HG02943 (cell line): ENCODE data around the gene SULT4A1.

Experiments
- ATAC-seq: cut with Tn5 transposase; IDR thresholded peaks from one replicate; pipeline ENCODE4 v1.9.1; 2021; ENCODE audit warnings: mild to moderate bottlenecking, low read depth, moderate library complexity; ENCODE audit not compliant: unreplicated experiment

Gene SULT4A1

DNA sequence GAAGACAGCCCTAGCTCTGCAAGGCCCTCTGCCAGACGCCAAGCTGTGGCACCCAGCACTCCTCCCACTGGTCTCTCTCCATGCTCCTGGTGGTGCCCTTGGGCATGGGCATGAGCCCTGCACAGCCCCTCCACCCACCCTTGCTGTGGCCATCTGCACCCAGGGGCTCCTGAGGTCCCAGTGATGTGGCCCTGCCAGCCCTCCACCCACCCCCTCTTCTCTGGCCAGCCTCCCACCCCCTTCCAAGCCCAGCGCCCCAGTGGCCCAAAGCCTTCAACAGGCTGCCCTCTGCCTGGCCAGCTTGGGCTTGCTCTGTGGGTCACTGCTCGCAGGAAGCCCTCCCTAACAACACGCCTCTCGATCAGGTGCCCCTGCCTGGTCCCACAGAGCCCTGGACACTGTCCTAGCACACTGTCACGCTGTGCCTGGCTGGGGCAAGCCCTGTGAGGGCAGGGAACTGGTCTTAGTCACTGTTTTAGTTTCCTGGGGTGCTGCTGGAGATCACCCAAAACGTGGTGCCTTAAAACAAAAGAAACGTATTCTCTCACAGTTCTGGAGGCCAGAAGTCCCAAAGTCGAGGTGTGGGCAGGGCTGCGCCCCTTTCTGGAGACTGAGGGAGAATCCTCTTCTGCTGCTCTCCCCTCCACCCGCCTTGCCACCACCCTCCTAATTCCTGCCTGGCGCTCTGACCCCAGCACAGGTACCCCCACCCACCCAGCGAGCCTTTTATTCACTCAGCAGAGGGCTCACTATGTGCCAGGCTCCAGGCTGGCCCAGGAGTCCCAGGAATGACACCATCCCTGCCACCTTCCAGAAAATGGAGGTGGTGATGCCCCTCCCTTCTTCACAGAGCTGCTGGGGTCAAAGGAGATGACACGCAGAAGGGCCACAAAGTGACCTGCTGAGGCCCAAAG, 14.7 kb downstream of the SULT4A1 start:
- no peak for ATAC-seq

GRCh38 chr22:43846966-43847365, 15.3 kb downstream of the SULT4A1 start:
- ATAC-seq = no peak

DNA sequence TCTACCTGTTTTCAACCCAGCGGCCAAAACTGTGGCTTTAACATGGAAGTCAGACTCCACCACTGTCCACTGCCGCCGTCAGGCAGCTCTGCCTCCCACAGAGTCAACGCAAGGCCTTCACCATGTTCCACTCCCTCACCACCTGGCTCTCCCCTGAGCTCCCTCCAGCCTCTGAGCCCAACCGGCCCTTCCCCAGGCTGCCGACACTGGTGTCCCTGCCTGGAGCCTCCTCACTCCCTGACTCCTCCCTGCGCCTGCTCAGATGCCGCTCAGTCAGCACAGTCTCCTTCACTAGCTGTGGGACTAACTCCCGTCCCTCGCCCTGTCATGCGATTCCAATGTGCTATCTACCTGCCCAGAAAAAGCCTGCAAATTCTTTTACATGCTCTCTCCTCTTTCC, 16.3 kb downstream of the SULT4A1 start:
- ATAC-seq = no peak

- ATAC-seq = no peak
These were observed 17.5 kb downstream of the SULT4A1 start for GRCh38 chr22:43844560-43845545.

GRCh38 chr22:43843783-43844530, 18.4 kb downstream of the SULT4A1 start:
- no peak for ATAC-seq

GRCh38 chr22:43841742-43842141, 20.6 kb downstream of the SULT4A1 start:
- no peak for ATAC-seq

GRCh38 chr22:43840851-43841250, 21.5 kb downstream of the SULT4A1 start:
- ATAC-seq = no peak

DNA sequence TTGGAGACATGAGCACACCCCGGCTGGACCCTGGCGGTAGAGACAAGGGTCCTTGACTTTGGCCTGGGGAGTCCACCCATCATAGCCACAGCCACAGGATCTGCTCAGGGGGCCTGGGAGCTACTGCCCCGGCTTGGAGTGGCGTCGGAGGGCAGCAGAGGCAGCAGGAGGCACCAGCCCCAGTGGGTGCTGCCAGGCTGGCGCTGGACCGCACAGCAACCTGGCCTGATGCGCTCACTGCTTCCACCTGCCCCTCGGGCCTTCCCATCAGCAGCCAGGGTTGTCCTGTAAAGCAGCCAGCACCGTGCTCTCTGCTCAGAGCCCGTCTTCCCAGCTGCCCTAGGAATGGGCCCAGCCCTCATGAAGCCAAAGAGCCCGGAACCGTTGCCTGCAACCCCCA, 21.9 kb downstream of the SULT4A1 start:
- ATAC-seq = no peak

DNA sequence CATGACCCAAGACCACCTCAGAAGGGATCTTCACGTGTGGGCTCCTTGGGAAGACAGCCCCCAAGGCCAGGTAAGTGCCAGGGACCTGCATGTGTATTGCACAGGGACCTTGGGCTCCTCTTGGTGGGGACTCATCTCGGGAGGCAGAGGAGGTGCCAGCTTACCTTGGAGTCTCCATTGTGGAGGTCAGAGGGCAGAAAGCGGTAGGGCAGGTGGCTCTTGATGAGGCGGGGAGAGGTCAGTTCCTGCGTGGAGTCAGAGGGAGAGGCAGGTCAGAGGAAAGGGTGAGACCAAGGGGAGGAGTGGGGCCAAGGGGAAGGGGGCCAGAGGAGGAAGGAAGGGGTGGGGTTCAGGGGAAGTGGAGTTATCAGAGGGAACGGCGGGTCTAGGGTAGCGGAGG, 22.5 kb downstream of the SULT4A1 start:
- no peak for ATAC-seq

GRCh38 chr22:43838571-43839307, 23.6 kb downstream of the SULT4A1 start:
- ATAC-seq = no peak

DNA sequence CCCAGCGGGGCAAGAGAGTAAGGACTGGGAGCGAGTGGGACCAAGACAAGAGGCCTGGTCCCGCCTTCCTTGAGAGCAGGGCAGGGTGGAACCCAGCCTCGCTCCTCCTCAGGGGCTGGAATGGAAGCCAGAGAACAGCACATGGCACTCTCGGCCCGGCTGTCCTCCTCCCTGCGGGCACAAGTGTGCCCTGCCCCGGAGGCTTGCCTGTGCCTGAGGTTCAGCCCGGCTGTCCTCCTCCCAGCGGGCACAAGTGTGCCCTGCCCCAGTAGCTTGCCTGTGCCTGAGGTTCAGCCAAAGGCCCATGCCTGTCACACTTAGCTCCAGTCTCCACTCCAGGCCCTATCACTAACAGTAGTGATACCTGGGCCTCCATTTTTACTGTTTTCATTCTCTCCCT, 24.2 kb downstream of the SULT4A1 start:
- no peak for ATAC-seq

- no peak for ATAC-seq
These were observed 24.6 kb downstream of the SULT4A1 start for GRCh38 chr22:43837666-43838065.

DNA sequence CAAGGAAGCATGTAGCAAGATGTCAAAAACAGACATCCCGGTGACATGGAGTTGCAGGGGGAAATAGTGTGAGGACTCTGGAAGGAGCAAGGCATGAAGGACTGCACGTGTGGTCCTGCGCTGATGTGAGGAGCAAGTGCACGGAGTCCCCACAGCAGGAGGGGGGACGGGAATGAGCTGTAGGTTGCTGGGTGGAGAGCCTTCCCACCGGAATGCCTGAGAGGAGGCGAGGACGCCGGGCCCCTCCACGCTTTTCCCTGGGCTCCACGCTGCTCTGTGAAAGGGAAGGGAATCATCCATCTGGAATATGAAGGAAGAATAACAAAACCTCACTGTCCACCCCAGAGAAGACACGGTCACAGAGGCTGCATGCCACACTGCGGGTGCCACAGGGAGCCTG, 26.6 kb downstream of the SULT4A1 start:
- ATAC-seq = no peak

DNA sequence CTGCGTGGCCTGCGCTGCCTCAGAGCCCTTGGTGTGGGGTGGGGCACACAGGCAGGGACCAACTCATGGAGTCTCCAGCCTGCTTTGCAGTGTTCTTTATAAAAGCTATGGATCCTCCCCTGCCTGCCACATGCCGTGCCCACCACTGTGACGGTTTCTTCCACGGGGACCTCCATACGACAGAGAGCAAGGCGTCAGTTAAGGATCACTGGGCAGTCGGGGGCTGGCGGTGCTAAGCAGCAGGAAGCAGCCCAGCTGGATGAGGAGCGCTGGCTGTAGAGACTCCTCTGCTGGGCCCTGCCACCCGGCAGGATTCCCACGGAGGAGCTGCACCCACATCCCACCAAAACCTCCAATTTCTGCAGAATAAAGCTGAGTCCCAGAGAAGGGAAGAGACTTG, 27.1 kb downstream of the SULT4A1 start:
- no peak for ATAC-seq

DNA sequence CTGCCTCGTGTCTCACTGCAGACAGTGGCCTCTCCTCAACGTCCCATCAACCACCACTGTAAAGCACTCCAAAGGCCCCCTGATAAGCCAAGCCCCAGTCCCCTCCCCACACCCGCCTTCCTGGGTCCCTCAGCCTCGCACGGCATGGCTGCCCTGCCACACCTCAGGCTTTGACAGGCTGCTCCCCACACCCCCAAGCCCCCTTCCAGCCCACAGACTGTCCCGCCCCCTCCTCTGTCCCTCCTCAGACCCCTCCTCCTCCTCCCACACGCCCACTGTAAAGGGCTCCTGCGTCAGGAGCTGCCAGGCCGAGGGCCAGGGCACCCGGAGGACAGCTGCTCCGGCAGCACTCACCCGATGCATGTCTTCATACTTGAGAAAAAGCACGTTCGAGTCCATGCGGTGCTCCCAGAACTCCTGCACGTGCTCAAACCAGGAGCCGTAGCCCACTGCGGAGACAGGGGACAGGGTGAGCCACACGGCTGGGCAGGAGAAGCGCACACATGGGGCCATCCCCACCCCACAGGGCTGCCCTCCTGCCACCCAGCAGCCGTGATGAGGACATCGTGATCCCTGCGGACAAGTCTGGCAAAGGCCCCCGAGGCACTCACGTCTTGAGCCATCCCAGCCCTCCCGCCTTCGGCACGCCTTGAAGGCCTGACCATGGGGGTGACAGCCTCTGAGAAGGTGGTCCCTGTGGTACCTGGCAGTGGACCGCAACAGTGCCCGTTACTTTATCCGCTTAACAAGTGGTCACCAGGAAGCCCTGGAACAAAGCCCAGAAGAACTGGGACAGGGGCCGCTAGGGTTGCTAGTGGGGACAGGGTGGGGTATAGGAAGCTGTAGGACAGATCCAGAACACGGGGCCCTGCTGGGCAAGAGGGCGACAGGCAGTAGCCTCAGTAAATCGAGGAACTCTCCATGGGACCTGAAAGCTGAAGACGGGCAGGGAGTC, 28.8 kb downstream of the SULT4A1 start:
- no peak for ATAC-seq

DNA sequence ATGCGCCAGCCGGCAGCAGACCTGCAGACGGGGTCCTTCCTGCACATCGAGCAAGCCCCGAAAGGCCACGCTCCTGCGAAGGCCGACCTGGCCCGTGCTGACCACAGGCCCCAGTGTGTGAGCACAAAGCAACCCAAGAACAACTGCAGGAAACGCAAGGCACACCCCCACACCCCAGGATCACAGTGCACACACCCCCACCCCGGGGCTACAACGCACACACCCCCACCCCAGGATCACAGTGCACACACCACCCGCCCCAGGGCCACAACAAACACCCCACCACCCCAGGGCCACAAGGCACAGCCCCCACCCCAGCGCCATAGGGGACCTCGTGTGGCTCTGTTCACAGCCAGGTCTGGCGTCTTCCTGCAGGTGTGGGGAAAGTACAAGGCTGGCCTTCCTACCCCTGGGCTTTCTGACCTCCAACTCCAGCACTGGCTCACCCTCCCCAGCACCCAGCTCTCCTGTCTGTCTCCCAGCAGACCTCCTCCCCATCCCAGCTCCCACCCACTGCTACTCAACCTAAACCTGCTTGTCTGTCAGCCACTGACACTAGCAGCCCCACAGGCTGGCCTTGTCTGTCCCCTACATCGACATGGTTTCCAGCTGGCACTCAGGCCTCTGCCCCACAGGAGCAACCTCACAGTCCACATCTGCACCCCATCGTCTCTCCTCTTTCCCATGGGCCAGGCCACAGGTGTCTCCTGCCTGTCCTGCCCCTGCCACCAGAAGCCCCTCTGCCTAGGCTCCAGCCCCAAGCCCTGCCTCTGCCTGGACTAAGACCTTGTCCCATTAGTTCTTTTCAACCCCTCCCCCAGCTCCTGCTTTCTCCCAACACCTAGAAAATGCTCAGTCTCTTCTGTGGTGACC, 29.7 kb downstream of the SULT4A1 start:
- ATAC-seq = no peak

- no peak for ATAC-seq
These were observed 30.5 kb downstream of the SULT4A1 start for GRCh38 chr22:43831561-43832392.
